HepG2 (cell line): ENCODE measurements around the gene ANKRD1. TPM values are rescaled to one million over a fixed set of nuclear protein-coding genes. Genes with fewer than 3 reads are reported as not detected.

Source experiments
- BRF2 ChIP-seq: sonication (generic); formaldehyde crosslinking; IDR thresholded peaks from 2 replicates; pipeline ENCODE4 v1.8.1; 2022; ENCODE audit warnings: mild to moderate bottlenecking, missing genetic modification reagents
- CAMTA2 ChIP-seq: sonication (generic); formaldehyde crosslinking; IDR thresholded peaks from 2 replicates; pipeline ENCODE4 v1.4.0; 2020; ENCODE audit warnings: mild to moderate bottlenecking, missing genetic modification reagents, borderline replicate concordance
- CEBPG ChIP-seq: IDR thresholded peaks from 2 replicates; pipeline ENCODE4 v1.6.1; 2016
- ELF1 ChIP-seq: sonication (generic); formaldehyde crosslinking; IDR thresholded peaks from 2 replicates; pipeline ENCODE4 v1.4.0; 2020; ENCODE audit warnings: missing genetic modification reagents
- ESRRA ChIP-seq: sonication (generic); formaldehyde crosslinking; IDR thresholded peaks from 2 replicates; pipeline ENCODE4 v1.5.1; 2020; ENCODE audit warnings: mild to moderate bottlenecking, low read depth, missing genetic modification reagents
- FOXO1 ChIP-seq: sonication (generic); formaldehyde crosslinking; IDR thresholded peaks from 2 replicates; pipeline ENCODE4 v1.4.0; 2020; ENCODE audit warnings: missing genetic modification reagents
- HMG20B ChIP-seq: conservative IDR thresholded peaks from 2 replicates; pipeline ENCODE4 v1.6.1; 2016; ENCODE audit warnings: missing genetic modification reagents, missing compliant biosample characterization
- JUN ChIP-seq: sonication (generic); formaldehyde crosslinking; IDR thresholded peaks from 2 replicates; pipeline ENCODE4 v1.4.0; 2020; ENCODE audit warnings: mild to moderate bottlenecking, missing genetic modification reagents
- KDM6A ChIP-seq: IDR thresholded peaks from 2 replicates; pipeline ENCODE4 v1.6.1; 2016; ENCODE audit warnings: low read depth
- KMT2A ChIP-seq: sonication (generic); formaldehyde crosslinking; IDR thresholded peaks from 2 replicates; pipeline ENCODE4 v1.4.0; 2020; ENCODE audit warnings: missing genetic modification reagents
- MAFK ChIP-seq, 2 experiments: IDR thresholded peaks in 1 of 2; conservative IDR thresholded peaks in 1 of 2; 2 replicates each; pipeline ENCODE4 v1.6.1; 2011; ENCODE audit warnings: improper control_type of control experiment in 2 of 2, low read length in 2 of 2
- MIER2 ChIP-seq: IDR thresholded peaks from 2 replicates; pipeline ENCODE4 v1.6.1; 2016; ENCODE audit warnings: missing biosample characterization, missing genetic modification reagents
- MYNN ChIP-seq: sonication (generic); formaldehyde crosslinking; IDR thresholded peaks from 2 replicates; pipeline ENCODE4 v1.4.0; 2020; ENCODE audit warnings: mild to moderate bottlenecking, low read depth, missing genetic modification reagents
- NR2F6 ChIP-seq, 2 experiments: IDR thresholded peaks; 2 replicates each; pipeline ENCODE4 v1.6.1; 2016; ENCODE audit warnings: antibody characterized with exemption in 1 of 2, mild to moderate bottlenecking in 1 of 2
- PAX8 ChIP-seq: sonication (generic); formaldehyde crosslinking; IDR thresholded peaks from 2 replicates; pipeline ENCODE4 v1.8.0; 2022; ENCODE audit warnings: mild to moderate bottlenecking, missing genetic modification reagents, borderline replicate concordance
- PHF5A ChIP-seq: IDR thresholded peaks from one replicate; pipeline ENCODE4 v1.6.1; 2018; ENCODE audit warnings: low read depth, missing genetic modification reagents; ENCODE audit not compliant: unreplicated experiment
- RAD51 ChIP-seq: fragments of 450-650 bp; IDR thresholded peaks from 2 replicates; pipeline ENCODE4 v1.6.1; 2016; ENCODE audit warnings: borderline replicate concordance
- ZFP62 ChIP-seq: sonication (generic); formaldehyde crosslinking; IDR thresholded peaks from 2 replicates; pipeline ENCODE4 v1.4.0; 2020; ENCODE audit warnings: missing genetic modification reagents
- ZNF274 ChIP-seq: sonication (generic); formaldehyde crosslinking; IDR thresholded peaks from 2 replicates; pipeline ENCODE4 v1.5.1; 2020; ENCODE audit warnings: mild to moderate bottlenecking, missing genetic modification reagents
- ZNF3 ChIP-seq: IDR thresholded peaks from 2 replicates; pipeline ENCODE4 v1.7.0; 2017; ENCODE audit warnings: inconsistent platforms
- ZNF317 ChIP-seq: sonication (generic); formaldehyde crosslinking; IDR thresholded peaks from 2 replicates; pipeline ENCODE4 v1.5.0; 2020; ENCODE audit warnings: mild to moderate bottlenecking, missing genetic modification reagents
- ZNF431 ChIP-seq: sonication (generic); formaldehyde crosslinking; IDR thresholded peaks from 2 replicates; pipeline ENCODE4 v1.9.0; 2022; ENCODE audit warnings: missing genetic modification reagents, low read depth, mild to moderate bottlenecking, borderline replicate concordance
- ZNF441 ChIP-seq: sonication (generic); formaldehyde crosslinking; IDR thresholded peaks from 2 replicates; pipeline ENCODE4 v1.7.0; 2021; ENCODE audit warnings: missing genetic modification reagents, borderline replicate concordance
- ZNF605 ChIP-seq: sonication (generic); formaldehyde crosslinking; IDR thresholded peaks from 2 replicates; pipeline ENCODE4 v1.8.0; 2022; ENCODE audit warnings: mild to moderate bottlenecking, missing genetic modification reagents
- ZNF704 ChIP-seq: sonication (generic); formaldehyde crosslinking; IDR thresholded peaks from 2 replicates; pipeline ENCODE4 v1.8.1; 2023; ENCODE audit warnings: mild to moderate bottlenecking, inconsistent platforms, moderate library complexity, missing genetic modification reagents, borderline replicate concordance
- polyA plus RNA-seq, 8 experiments: library from polyadenylated mRNA; depleted of rRNA in 3 of 8; stranded (reverse) in 7 of 8; unstranded in 1 of 8; fragments of >200 nt; fragmentation: Illumina TruSeq in 4 of 8; extraction: Trizol in 4 of 8; gene quantifications; 2 replicates each; pipeline versions ENCODE4 v1.2.1 to v1.2.3, GENCODE V29; 2011 to 2016; ENCODE audit warnings: low read depth in 4 of 8, missing spikeins in 1 of 8, mixed read lengths in 1 of 8; ENCODE audit not compliant: insufficient read depth in 1 of 8
- total RNA-seq, 5 experiments: library from RNA; depleted of rRNA; stranded (reverse); fragments of >200 nt; fragmentation: Illumina TruSeq; extraction: Trizol; gene quantifications; 2 replicates each; pipeline ENCODE4 v1.2.3, GENCODE V29; 2016; ENCODE audit warnings: low read depth in 1 of 5
- TF ChIP-seq, protein P1 (sequence below): sonication (generic); formaldehyde crosslinking; IDR thresholded peaks from 2 replicates; pipeline ENCODE4 v1.5.1; 2020; ENCODE audit warnings: missing genetic modification reagents, mild to moderate bottlenecking, borderline replicate concordance
- TF ChIP-seq, protein P2 (sequence below): sonication (generic); formaldehyde crosslinking; IDR thresholded peaks from 2 replicates; pipeline ENCODE4 v1.5.0; 2020; ENCODE audit warnings: missing genetic modification reagents

The ANKRD1 gene
- total and polyA plus RNA-seq, 2 of the 13 experiments (the other 11 are each of a cell fraction or from before 2014, with no cell fraction given) = 19.4 to 41.8 TPM

DNA sequence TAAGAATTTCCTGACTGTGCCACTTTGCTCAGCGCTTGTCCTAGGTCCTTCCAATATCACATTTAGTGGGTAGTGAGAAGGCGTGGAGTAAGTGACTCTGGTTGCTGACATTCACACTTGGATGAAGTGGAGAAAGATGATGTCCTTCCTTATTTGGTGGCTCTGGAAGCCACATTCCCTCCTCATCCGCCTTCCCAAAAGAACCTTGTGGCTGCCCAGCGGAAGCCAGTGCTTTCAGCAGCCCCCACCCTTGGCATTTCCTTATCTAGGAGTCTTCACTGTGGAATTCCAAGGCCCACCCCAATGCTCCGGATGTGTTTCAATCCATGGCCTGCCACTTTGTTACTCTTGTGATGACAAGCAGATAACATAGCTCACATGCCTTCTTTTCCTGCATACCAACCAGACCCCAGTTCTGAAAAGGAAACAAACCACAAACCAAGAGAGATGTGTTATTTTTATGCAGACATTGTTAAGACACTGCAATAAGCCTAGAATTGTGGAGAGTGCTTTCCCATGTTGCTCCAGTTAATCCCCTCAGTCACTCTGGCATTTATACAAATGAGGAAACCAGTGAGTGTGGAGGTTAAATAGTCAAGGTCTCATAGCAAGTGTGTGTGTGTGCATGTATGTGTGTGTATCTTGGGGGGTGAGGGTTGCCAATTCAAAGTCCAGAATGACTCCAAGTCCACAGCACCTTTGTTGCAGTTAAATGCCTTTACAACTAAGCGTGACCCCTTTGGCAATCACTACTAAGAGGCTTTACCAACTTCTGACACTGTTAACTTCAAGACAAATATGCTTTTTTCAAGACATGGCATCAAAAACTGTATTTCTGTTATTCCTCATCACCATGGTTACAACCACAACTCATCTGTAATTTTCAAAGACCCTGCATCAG is 10.3 kb upstream of the ANKRD1 start (continued):
- TF ChIP-seq, protein P1, sequence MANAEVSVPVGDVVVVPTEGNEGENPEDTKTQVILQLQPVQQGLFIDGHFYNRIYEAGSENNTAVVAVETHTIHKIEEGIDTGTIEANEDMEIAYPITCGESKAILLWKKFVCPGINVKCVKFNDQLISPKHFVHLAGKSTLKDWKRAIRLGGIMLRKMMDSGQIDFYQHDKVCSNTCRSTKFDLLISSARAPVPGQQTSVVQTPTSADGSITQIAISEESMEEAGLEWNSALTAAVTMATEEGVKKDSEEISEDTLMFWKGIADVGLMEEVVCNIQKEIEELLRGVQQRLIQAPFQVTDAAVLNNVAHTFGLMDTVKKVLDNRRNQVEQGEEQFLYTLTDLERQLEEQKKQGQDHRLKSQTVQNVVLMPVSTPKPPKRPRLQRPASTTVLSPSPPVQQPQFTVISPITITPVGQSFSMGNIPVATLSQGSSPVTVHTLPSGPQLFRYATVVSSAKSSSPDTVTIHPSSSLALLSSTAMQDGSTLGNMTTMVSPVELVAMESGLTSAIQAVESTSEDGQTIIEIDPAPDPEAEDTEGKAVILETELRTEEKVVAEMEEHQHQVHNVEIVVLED (CRISPR knock-in tag) = no peak
- TF ChIP-seq ELF1 (CRISPR knock-in tag) = no peak
- no peak for TF ChIP-seq ZNF431
- TF ChIP-seq CAMTA2 = no peak
- no peak for TF ChIP-seq ZNF3
- no peak for TF ChIP-seq MYNN
- peak; percentile 82 for TF ChIP-seq PHF5A (CRISPR knock-in tag)
- TF ChIP-seq PAX8 (CRISPR knock-in tag) = no peak
- peak; percentile 65; the same call in 1 of the 2 replicates for TF ChIP-seq ZNF605 (CRISPR knock-in tag)
- peak; percentile 82 for TF ChIP-seq FOXO1 (CRISPR knock-in tag)
- TF ChIP-seq KMT2A (CRISPR knock-in tag) = no peak
- TF ChIP-seq, protein P2, sequence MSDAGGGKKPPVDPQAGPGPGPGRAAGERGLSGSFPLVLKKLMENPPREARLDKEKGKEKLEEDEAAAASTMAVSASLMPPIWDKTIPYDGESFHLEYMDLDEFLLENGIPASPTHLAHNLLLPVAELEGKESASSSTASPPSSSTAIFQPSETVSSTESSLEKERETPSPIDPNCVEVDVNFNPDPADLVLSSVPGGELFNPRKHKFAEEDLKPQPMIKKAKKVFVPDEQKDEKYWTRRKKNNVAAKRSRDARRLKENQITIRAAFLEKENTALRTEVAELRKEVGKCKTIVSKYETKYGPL (CRISPR knock-in tag) = no peak
- peak; percentile 21; the same call in 1 of the 2 replicates for TF ChIP-seq ESRRA
- TF ChIP-seq MIER2 (CRISPR knock-in tag) = 0 out of 2 replicates have a peak, but pooled peaks have one; percentile 19
- TF ChIP-seq ZNF704 (CRISPR knock-in tag) = 0 out of 2 replicates have a peak, but pooled peaks have one; percentile 66
- TF ChIP-seq HMG20B (CRISPR knock-in tag) = peak; percentile 80; the same call in 1 of the 2 replicates
- TF ChIP-seq ZNF441 = 0 out of 2 replicates have a peak, but pooled peaks have one; percentile 27
- no peak for TF ChIP-seq RAD51
- TF ChIP-seq MAFK (conservative IDR thresholded peaks at IDR 0.05 in 1 of 2, IDR thresholded peaks at IDR 0.05 in 1 of 2; ENCODE audit: low read length in 2 of 2) = no peak
- 0 out of 2 replicates have a peak, but pooled peaks have one; percentile 42 for TF ChIP-seq ZNF317 (CRISPR knock-in tag)
- TF ChIP-seq CEBPG (CRISPR knock-in tag) = peak; percentile 68
- TF ChIP-seq BRF2 = no peak
- TF ChIP-seq NR2F6 (IDR thresholded peaks at IDR 0.05) = peak; percentile 88
- TF ChIP-seq NR2F6 (CRISPR knock-in tag; IDR thresholded peaks at IDR 0.05) = peak; percentile 82
- no peak for TF ChIP-seq ZFP62 (CRISPR knock-in tag)
- peak; percentile 88 for TF ChIP-seq KDM6A (CRISPR knock-in tag)
- TF ChIP-seq JUN = peak; percentile 54; the same call in 1 of the 2 replicates
- no peak for TF ChIP-seq ZNF274 (CRISPR knock-in tag)
